ENCODE results near the gene CPEB2. TPM values are rescaled to one million over a fixed set of nuclear protein-coding genes. Genes with fewer than 3 reads are reported as not detected.

Gene CPEB2
- total RNA-seq, 4 donors from 2014 or later: 23.2 to 38.5 (median 26.5) TPM

- H3K27ac ChIP-seq: no peak overlapping the region
Measured at GRCh38 chr4:14967982-14968381, 34.3 kb upstream of the CPEB2 start.

GRCh38 chr4:14977830-14978229 is 24.5 kb upstream of the CPEB2 start:
- H3K27ac ChIP-seq: no peak overlapping the region
- H3K27me3 ChIP-seq: no peaks in the 10 kb centered on the region
- H3K36me3 ChIP-seq: no peaks in the 10 kb centered on the region
- no peaks in the 10 kb centered on the region for H3K9me3 ChIP-seq
- in situ Hi-C loops (cut with MboI; ENCODE audit: low pct_ligation_motif_present in 1 of 4, low pct_unique_long_range_greater_than_20kb in 1 of 4, low sequenced_read_pairs in 3 of 4) (loop anchor here in 1 of 4 donors (25.0 kb wide), 1 partner anchor 1341 kb away; the partner anchor contains the start of gene BOD1L1), intact Hi-C loops (cut with DNase I; ENCODE audit: low total_unique reads) (no loop called here)
- no peak overlapping the region for H3K4me3 ChIP-seq
- TF ChIP-seq CTCF (IDR thresholded peaks at IDR 0.05) (no peak), POLR2AphosphoS5 (IDR thresholded peaks at IDR 0.05) (peak in 1 of 3 donors; percentile 10)
- no peaks in the 10 kb centered on the region for H3K4me1 ChIP-seq
- DNase-seq: no peak

More at GRCh38 chr4:14967982-14968381, 34.3 kb upstream of the CPEB2 start:
- H3K36me3 ChIP-seq: no peaks in the 10 kb centered on the region
- intact Hi-C loops (cut with DNase I; ENCODE audit: low total_unique reads) (no loop called here), in situ Hi-C loops (cut with MboI; ENCODE audit: low pct_ligation_motif_present in 1 of 4, low pct_unique_long_range_greater_than_20kb in 1 of 4, low sequenced_read_pairs in 3 of 4) (no loop called here)
- no peak for DNase-seq
- H3K9me3 ChIP-seq: no peaks in the 10 kb centered on the region
- H3K27me3 ChIP-seq: no peaks in the 10 kb centered on the region
- H3K4me1 ChIP-seq: no peaks in the 10 kb centered on the region
- WGBS, 2 donors (ENCODE audit: low coverage in 1 of 2): 87 to 97% methylated on average over 3 of the region's 3 CpGs
- H3K4me3 ChIP-seq: no peak overlapping the region
- TF ChIP-seq EP300 (IDR thresholded peaks at IDR 0.05; ENCODE audit: low read depth) (no peak), CTCF (IDR thresholded peaks at IDR 0.05) (no peak), POLR2A (IDR thresholded peaks at IDR 0.05) (no peak), POLR2AphosphoS5 (IDR thresholded peaks at IDR 0.05) (no peak)

- intact Hi-C loops (cut with DNase I; ENCODE audit: low total_unique reads): no loop called here
- H3K9me3 ChIP-seq: no peaks in the 10 kb centered on the region
- TF ChIP-seq EP300 (IDR thresholded peaks at IDR 0.05; ENCODE audit: low read depth) (no peak), POLR2A (IDR thresholded peaks at IDR 0.05) (no peak), CTCF (IDR thresholded peaks at IDR 0.05) (no peak), POLR2AphosphoS5 (IDR thresholded peaks at IDR 0.05) (no peak)
- in situ Hi-C loops (cut with MboI; ENCODE audit: low pct_ligation_motif_present in 1 of 4, low pct_unique_long_range_greater_than_20kb in 1 of 4, low sequenced_read_pairs in 3 of 4): loop anchor here in 1 of 4 donors (25.0 kb wide), 1 partner anchor 1347 kb away; the partner anchor contains the start of gene BOD1L1
- DNase-seq: no peak
- peaks cover 6% of the 10 kb centered on the region for H3K27me3 ChIP-seq
- 83 to 86% methylated on average over 1 of the region's 1 CpG for WGBS, 2 donors (ENCODE audit: low coverage in 1 of 2)
- no peaks in the 10 kb centered on the region for H3K36me3 ChIP-seq
- H3K27ac ChIP-seq: no peak overlapping the region
- no peaks in the 10 kb centered on the region for H3K4me1 ChIP-seq
- no peak overlapping the region for H3K4me3 ChIP-seq
Measured at GRCh38 chr4:14984448-14984847, 17.8 kb upstream of the CPEB2 start.

- H3K36me3 ChIP-seq: no peaks in the 10 kb centered on the region
- no peaks in the 10 kb centered on the region for H3K4me1 ChIP-seq
- peaks cover 6% of the 10 kb centered on the region for H3K27me3 ChIP-seq
- no peak for DNase-seq
- WGBS, 2 donors (ENCODE audit: low coverage in 1 of 2): 97 to 100% methylated on average over 1 of the region's 1 CpG
- no peak for TF ChIP-seq CTCF (IDR thresholded peaks at IDR 0.05)
- in situ Hi-C loops (cut with MboI; ENCODE audit: low pct_ligation_motif_present in 1 of 4, low pct_unique_long_range_greater_than_20kb in 1 of 4, low sequenced_read_pairs in 3 of 4): loop anchor here in 1 of 4 donors (25.0 kb wide), 1 partner anchor 1348 kb away; the partner anchor contains the start of gene BOD1L1
- no peaks in the 10 kb centered on the region for H3K9me3 ChIP-seq
- intact Hi-C loops (cut with DNase I; ENCODE audit: low total_unique reads): no loop called here
- H3K27ac ChIP-seq: no peak overlapping the region
- H3K4me3 ChIP-seq: no peak overlapping the region
Measured at GRCh38 chr4:14985161-14985560, 17.1 kb upstream of the CPEB2 start.

Data from transverse colon (tissue), 4 donors.